Endothelial cell of umbilical vein (primary cell): ENCODE measurements around the gene INTS2. TPM values are rescaled to one million over a fixed set of nuclear protein-coding genes. Genes with fewer than 3 reads are reported as not detected.

ENCODE experiments used
- BruUV-seq: library from RNA; stranded (reverse); fragments of 400-500 nt; replicated peaks from 2 replicates; lab custom pipeline; 2021; lab: Mats Ljungman, UMichigan
- CTCF ChIA-PET: fragments of 300-600, 350-600 bp; sonication (Branson Sonifier 250); formaldehyde crosslinking; loops from one replicate; lab custom pipeline; 2021; ENCODE audit warnings: antibody characterized with exemption, inconsistent platforms; lab: Charles Lee
- POLR2A ChIA-PET: fragments of 300-600, 350-600 bp; sonication (Branson Sonifier 250); formaldehyde crosslinking; loops from one replicate; lab custom pipeline; 2021; ENCODE audit warnings: antibody characterized with exemption, inconsistent platforms; lab: Charles Lee
- DNase-seq: peaks from one replicate; pipeline ENCODE4 v3.0.0-alpha.2; 2011; ENCODE audit warnings: low read depth, low spot score
- FAIRE-seq: peaks from 2 replicates; lab custom pipeline; 2011; peaks lifted over from hg19 to GRCh38; lab: Jason Lieb, UNC
- H2AFZ ChIP-seq: 2 replicates; pipeline ENCODE4 v1.6.0; 2012; ENCODE audit warnings: low read depth, low read length, control low read depth, inconsistent platforms
- H3K27ac ChIP-seq: 2 replicates; pipeline ENCODE4 v1.5.1; 2011; ENCODE audit warnings: low read depth, mild to moderate bottlenecking, control low read depth, low read length, moderate library complexity; ENCODE audit not compliant: insufficient read depth
- H3K27me3 ChIP-seq, 2 experiments: 2 replicates each; pipeline versions ENCODE4 v1.6.0 to v1.6.1; 2011; ENCODE audit warnings: low read length in 2 of 2, mixed read lengths in 1 of 2; ENCODE audit not compliant: control insufficient read depth in 2 of 2, insufficient read depth in 2 of 2
- H3K36me3 ChIP-seq, 2 experiments: 2 replicates in 1 of 2; 3 replicates in 1 of 2; pipeline ENCODE4 v1.5.1; 2011; ENCODE audit warnings: low read length in 2 of 2, mild to moderate bottlenecking in 1 of 2, moderate library complexity in 1 of 2; ENCODE audit not compliant: control insufficient read depth in 2 of 2, insufficient read depth in 2 of 2; ENCODE audit errors: extremely low read depth in 1 of 2
- H3K4me1 ChIP-seq: 3 replicates; pipeline ENCODE4 v1.5.1; 2011; ENCODE audit warnings: mild to moderate bottlenecking, low read length; ENCODE audit not compliant: control insufficient read depth, insufficient read depth; ENCODE audit errors: extremely low read depth
- H3K4me2 ChIP-seq: 2 replicates; pipeline ENCODE4 v1.6.1; 2011; ENCODE audit warnings: low read length, control low read depth, mixed read lengths; ENCODE audit not compliant: insufficient read depth
- H3K4me3 ChIP-seq, 3 experiments: fragments of 200-600 bp in 1 of 3; sonication (generic), shearing (Covaris generic) in 1 of 3; replicated peaks in 1 of 3; 2 replicates each; pipeline ENCODE4 v1.5.1; 2011 to 2016; ENCODE audit warnings: control low read depth in 3 of 3, low read length in 3 of 3, mild to moderate bottlenecking in 2 of 3, inconsistent platforms in 1 of 3, low read depth in 1 of 3, moderate library complexity in 1 of 3; ENCODE audit not compliant: insufficient read depth in 1 of 3
- H3K79me2 ChIP-seq: 2 replicates; pipeline ENCODE4 v1.6.0; 2012; ENCODE audit warnings: low read length, inconsistent platforms; ENCODE audit not compliant: control insufficient read depth, insufficient read depth
- H3K9ac ChIP-seq: replicated peaks from 2 replicates; pipeline ENCODE3; 2011; ENCODE audit warnings: low read length, control low read depth; ENCODE audit not compliant: insufficient read depth; ENCODE audit errors: extremely low read depth
- H3K9me1 ChIP-seq: replicated peaks from 3 replicates; pipeline ENCODE4 v1.6.0; 2011; ENCODE audit warnings: mild to moderate bottlenecking, low read length; ENCODE audit not compliant: control insufficient read depth, insufficient read depth; ENCODE audit errors: extremely low read depth
- H3K9me3 ChIP-seq: replicated peaks from 2 replicates; pipeline ENCODE4 v1.5.1; 2012; ENCODE audit warnings: low read length, inconsistent platforms; ENCODE audit not compliant: control insufficient read depth, insufficient read depth
- H4K20me1 ChIP-seq: replicated peaks from 2 replicates; pipeline ENCODE3; 2011; ENCODE audit warnings: mild to moderate bottlenecking, low read length; ENCODE audit not compliant: control insufficient read depth, insufficient read depth; ENCODE audit errors: extremely low read depth
- CTCF ChIP-seq, 2 donors: IDR thresholded peaks; 1 replicate in 1 of 2; 2 replicates in 1 of 2; pipeline ENCODE4 v1.5.1; 2011; ENCODE audit warnings: low read length in 2 of 2, mild to moderate bottlenecking in 2 of 2, moderate library complexity in 2 of 2, control low read depth in 1 of 2, inconsistent platforms in 1 of 2, low read depth in 1 of 2; ENCODE audit not compliant: insufficient read depth in 1 of 2; ENCODE audit errors: extremely low read depth in 1 of 2
- EZH2 ChIP-seq: IDR thresholded peaks from 2 replicates; pipeline ENCODE4 v1.6.1; 2012; ENCODE audit warnings: borderline replicate concordance, low read depth, mild to moderate bottlenecking, moderate library complexity, low read length, inconsistent platforms; ENCODE audit not compliant: severe bottlenecking
- FOS ChIP-seq: IDR thresholded peaks from 2 replicates; pipeline ENCODE4 v1.6.1; 2011; ENCODE audit warnings: mild to moderate bottlenecking, low read length, moderate library complexity, borderline replicate concordance; ENCODE audit not compliant: insufficient read depth
- GATA2 ChIP-seq: IDR thresholded peaks from 2 replicates; pipeline ENCODE4 v1.7.0; 2011; ENCODE audit warnings: low read depth, mild to moderate bottlenecking, moderate library complexity, mixed read lengths, low read length; ENCODE audit not compliant: insufficient read length, insufficient read depth
- JUN ChIP-seq: IDR thresholded peaks from 2 replicates; pipeline ENCODE4 v1.6.1; 2011; ENCODE audit warnings: borderline replicate concordance, low read depth; ENCODE audit not compliant: insufficient read length, insufficient read depth
- MYC ChIP-seq: IDR thresholded peaks from one replicate; pipeline ENCODE4 v1.6.1; 2011; ENCODE audit warnings: mild to moderate bottlenecking, low read depth, low read length
- POLR2A ChIP-seq: IDR thresholded peaks from 2 replicates; pipeline ENCODE4 v1.6.1; 2012; ENCODE audit warnings: low read depth, mild to moderate bottlenecking, control low read depth, low read length
- POLR2AphosphoS5 ChIP-seq: IDR thresholded peaks from 2 replicates; pipeline ENCODE4 v1.6.1; 2012; ENCODE audit warnings: low read depth, mild to moderate bottlenecking, control low read depth, low read length, moderate library complexity; ENCODE audit not compliant: insufficient read depth
- dilution Hi-C: fragments of 300-500 bp; cut with MboI; formaldehyde crosslinking; loops from one replicate; pipeline ENCODE4 v1.15.0; 2019; ENCODE audit warnings: low sequenced_read_pairs; ENCODE audit not compliant: extremely low pct_ligation_motif_present
- intact Hi-C: fragments of 100-400 bp; cut with micrococcal nuclease; formaldehyde crosslinking; loops from one replicate; pipeline ENCODE4 v1.10.0; 2022
- polyA plus RNA-seq, 4 experiments: library from polyadenylated mRNA; depleted of rRNA in 3 of 4; stranded (reverse) in 3 of 4; unstranded in 1 of 4; fragments of >200 nt; gene quantifications; 2 replicates each; pipeline versions ENCODE4 v1.2.1 to v1.2.3, GENCODE V29; 2011 to 2012; ENCODE audit warnings: missing spikeins in 1 of 4
- total RNA-seq: library from RNA; stranded (reverse); gene quantifications from 2 replicates; pipeline ENCODE4 v1.2.3, GENCODE V29; 2021
- TF ChIP-seq, protein P1 (sequence below): IDR thresholded peaks from 2 replicates; pipeline ENCODE4 v1.6.1; 2011; ENCODE audit not compliant: insufficient read depth, insufficient read length

The INTS2 gene
- total and polyA plus RNA-seq, 2 donors (not counting 3 experiments of a cell fraction or from before 2014, with no cell fraction given): 6.2 to 13.4 TPM

GRCh38 chr17:61943117-61943516 is 15.3 kb upstream of the INTS2 start:
- no TSS peak for BruUV-seq
- Histone ChIP-seq H3K9me3 (no peaks in the 10 kb centered on the region), H3K4me1 (no peaks in the 10 kb centered on the region), H3K9me1 (no peaks in the 10 kb centered on the region), H3K27ac (no peak overlapping the region), H3K9ac (no peak overlapping the region), H4K20me1 (no peaks in the 10 kb centered on the region), H2AFZ (no peak overlapping the region), H3K79me2 (no peaks in the 10 kb centered on the region), H3K36me3 (peaks cover 9 to 11% of the 10 kb centered on the region in 2 experiments), H3K27me3 (no peaks in the 10 kb centered on the region), H3K4me2 (no peak overlapping the region), H3K4me3 (no peak overlapping the region)
- CTCF ChIA-PET: interaction anchor here (0.8 to 2.3 kb wide), 3 partner anchors 10 to 38 kb away, joined by 3 to 5 read pairs (median 4); no protein-coding TSS in a partner anchor
- TF ChIP-seq CTCF (IDR thresholded peaks at IDR 0.05; ENCODE audit: extremely low read depth in 1 of 2, insufficient read depth in 1 of 2, low read depth in 1 of 2, low read length in 2 of 2) (no peak), FOS (no peak), GATA2 (no peak), JUN (no peak), EZH2 (no peak), MYC (no peak), POLR2AphosphoS5 (no peak), POLR2A (no peak)
- TF ChIP-seq, protein P1, sequence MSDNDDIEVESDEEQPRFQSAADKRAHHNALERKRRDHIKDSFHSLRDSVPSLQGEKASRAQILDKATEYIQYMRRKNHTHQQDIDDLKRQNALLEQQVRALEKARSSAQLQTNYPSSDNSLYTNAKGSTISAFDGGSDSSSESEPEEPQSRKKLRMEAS: no peak
- dilution Hi-C loops (no loop called here), intact Hi-C loops (no loop called here)
- FAIRE-seq: no peak
- no peak for DNase-seq
- POLR2A ChIA-PET: no interaction called here
